ENCODE data around the gene PPP1R14C. TPM values are rescaled to one million over a fixed set of nuclear protein-coding genes. Genes with fewer than 3 reads are reported as not detected.

The PPP1R14C gene
- total and polyA plus RNA-seq, 4 donors: 0.18 to 2.8 (median 0.48) TPM

DNA sequence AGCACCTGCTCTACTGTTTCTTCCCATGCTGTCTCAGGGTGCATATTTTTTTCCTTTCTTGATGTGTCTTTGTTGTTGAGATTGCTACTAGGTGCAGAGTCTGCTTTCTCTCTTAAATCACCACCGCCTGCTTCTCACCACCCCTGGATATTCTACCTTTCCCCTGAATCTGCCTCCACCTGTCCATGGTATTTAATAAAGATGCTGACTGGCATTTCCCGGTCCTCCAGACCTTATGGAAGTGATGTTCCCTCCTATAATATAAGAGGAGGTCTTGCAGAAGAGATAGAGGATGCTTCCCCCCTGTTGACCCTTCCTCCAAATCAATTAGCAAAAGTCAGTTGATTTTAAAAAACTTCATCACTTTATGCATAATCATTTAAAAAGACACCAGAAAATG lies 118.1 kb downstream of the PPP1R14C start:
- intact Hi-C loops (cut with DNase I): no loop called here
- WGBS, 2 donors: 94 to 98% methylated on average over 2 of the region's 2 CpGs
- ATAC-seq (ENCODE audit: low FRiP score): no peak

DNA sequence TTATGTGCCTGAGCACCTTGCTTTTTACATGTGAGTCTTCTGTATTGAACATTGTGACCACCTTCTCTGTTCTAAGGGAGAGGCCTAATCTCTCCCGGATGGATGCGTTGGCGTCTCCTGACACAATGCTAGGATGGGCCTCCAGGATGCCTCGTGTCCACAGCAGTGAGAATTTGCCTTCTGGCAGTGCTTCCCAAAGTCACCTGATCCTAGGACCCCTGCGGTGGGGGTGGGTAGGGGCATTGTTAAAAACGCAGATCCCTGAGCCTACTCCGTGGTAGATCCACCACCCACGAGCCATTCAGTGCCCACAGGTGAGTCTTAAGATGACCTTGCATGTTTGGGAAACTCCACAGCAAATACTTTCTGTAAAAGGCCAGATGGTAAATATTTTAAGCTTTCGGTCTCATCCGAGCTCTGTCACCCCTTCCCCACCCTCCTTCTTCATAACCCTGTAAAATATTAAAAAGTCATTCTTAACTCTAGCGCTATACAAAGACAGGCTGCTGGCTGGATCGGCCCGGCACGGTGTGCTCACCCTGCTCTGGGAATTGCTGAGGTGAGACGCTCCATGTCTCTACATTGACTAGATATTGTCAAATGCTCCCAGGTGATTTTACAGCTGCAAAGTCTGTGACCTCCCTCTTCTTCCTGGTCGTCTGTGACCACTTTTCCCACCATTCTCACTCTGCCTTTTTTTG lies 119.3 kb downstream of the PPP1R14C start:
- Histone ChIP-seq H3K27me3 (ENCODE audit: control insufficient read depth in 1 of 2, insufficient read depth in 2 of 2, low read length in 1 of 2) (no peaks in the 10 kb centered on the region), H3K27ac (ENCODE audit: low read depth in 1 of 2, low read length in 2 of 2) (no peak overlapping the region), H3K9me3 (ENCODE audit: control insufficient read depth, low read length) (no peaks in the 10 kb centered on the region), H3K4me3 (ENCODE audit: low read length in 2 of 2) (no peak overlapping the region), H3K4me1 (ENCODE audit: control insufficient read depth in 1 of 2, insufficient read depth in 2 of 2, low read length in 2 of 2) (no peaks in the 10 kb centered on the region), H3K36me3 (ENCODE audit: control insufficient read depth in 1 of 2, insufficient read depth in 2 of 2, low read length in 1 of 2) (no peaks in the 10 kb centered on the region)
- no peak for DNase-seq
- WGBS, 2 donors: 83 to 84% methylated on average over 16 of the region's 16 CpGs
- ATAC-seq (ENCODE audit: low FRiP score): no peak
- intact Hi-C loops (cut with DNase I): no loop called here

More for the DNA sequence above, 118.1 kb downstream of the PPP1R14C start:
- H3K4me3 ChIP-seq (ENCODE audit: low read length in 2 of 2): no peak overlapping the region
- no peaks in the 10 kb centered on the region for H3K27me3 ChIP-seq (ENCODE audit: control insufficient read depth in 1 of 2, insufficient read depth in 2 of 2, low read length in 1 of 2)
- no peak overlapping the region for H3K27ac ChIP-seq (ENCODE audit: low read depth in 1 of 2, low read length in 2 of 2)
- H3K36me3 ChIP-seq (ENCODE audit: control insufficient read depth in 1 of 2, insufficient read depth in 2 of 2, low read length in 1 of 2): no peaks in the 10 kb centered on the region
- H3K4me1 ChIP-seq (ENCODE audit: control insufficient read depth in 1 of 2, insufficient read depth in 2 of 2, low read length in 2 of 2): no peaks in the 10 kb centered on the region
- no peak for DNase-seq
- no peaks in the 10 kb centered on the region for H3K9me3 ChIP-seq (ENCODE audit: control insufficient read depth, low read length)

DNA sequence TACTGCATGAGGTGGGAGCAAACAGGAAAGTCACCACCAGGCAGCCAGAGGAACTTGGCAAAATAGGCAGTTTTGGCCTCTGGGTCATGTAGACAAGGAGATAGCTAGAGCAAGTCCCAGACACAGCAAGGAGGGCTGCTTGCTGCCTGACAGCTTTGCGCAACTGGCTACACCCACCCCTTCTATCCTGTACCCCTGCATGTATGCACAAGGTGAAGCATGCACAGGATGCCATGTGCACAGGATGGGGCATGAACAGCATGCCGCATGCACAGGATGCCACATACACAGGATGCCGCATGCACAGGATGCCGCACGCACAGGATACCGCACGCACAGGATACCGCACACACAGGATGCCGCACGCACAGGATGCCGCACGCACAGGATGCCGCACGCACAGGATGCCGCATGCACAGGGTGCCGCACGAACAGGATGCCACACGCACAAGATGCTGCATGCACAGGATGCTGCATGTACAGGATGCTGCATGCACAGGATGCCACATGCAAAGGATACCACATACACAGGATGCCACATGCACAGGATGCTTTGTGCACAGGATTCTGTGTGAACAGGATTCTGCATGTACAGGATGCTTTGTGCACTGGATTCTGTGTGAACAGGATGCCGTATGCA lies 121.0 kb downstream of the PPP1R14C start:
- H3K36me3 ChIP-seq (ENCODE audit: control insufficient read depth in 1 of 2, insufficient read depth in 2 of 2, low read length in 1 of 2): no peaks in the 10 kb centered on the region
- no peaks in the 10 kb centered on the region for H3K9me3 ChIP-seq (ENCODE audit: control insufficient read depth, low read length)
- ATAC-seq (ENCODE audit: low FRiP score) (no peak), DNase-seq (no peak)
- no peaks in the 10 kb centered on the region for H3K27me3 ChIP-seq (ENCODE audit: control insufficient read depth in 1 of 2, insufficient read depth in 2 of 2, low read length in 1 of 2)
- no peak overlapping the region for H3K4me3 ChIP-seq (ENCODE audit: low read length in 2 of 2)
- 94% methylated on average over 19 of the region's 19 CpGs for WGBS, 2 donors
- intact Hi-C loops (cut with DNase I): no loop called here
- H3K4me1 ChIP-seq (ENCODE audit: control insufficient read depth in 1 of 2, insufficient read depth in 2 of 2, low read length in 2 of 2): no peaks in the 10 kb centered on the region
- no peak overlapping the region for H3K27ac ChIP-seq (ENCODE audit: low read depth in 1 of 2, low read length in 2 of 2)

DNA sequence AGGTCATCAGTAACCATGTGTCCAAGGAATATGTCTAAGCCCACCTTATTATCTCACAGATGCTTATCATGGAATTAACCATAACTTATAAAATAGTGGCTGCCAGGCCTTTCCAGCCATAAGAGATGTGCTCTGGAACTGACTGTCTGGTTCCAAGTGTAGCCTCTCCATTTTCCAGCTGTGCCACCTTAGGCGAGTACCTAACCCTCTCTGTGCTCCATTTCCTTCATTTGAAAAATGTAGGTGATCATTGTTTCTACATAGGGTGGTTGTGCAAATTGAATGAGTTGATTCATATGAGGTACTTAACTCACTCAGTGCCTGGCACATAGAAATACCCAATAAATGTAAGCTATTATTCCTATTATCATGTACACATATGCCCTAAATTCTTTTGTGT lies 123.5 kb downstream of the PPP1R14C start:
- no peak for ATAC-seq (ENCODE audit: low FRiP score)

DNA sequence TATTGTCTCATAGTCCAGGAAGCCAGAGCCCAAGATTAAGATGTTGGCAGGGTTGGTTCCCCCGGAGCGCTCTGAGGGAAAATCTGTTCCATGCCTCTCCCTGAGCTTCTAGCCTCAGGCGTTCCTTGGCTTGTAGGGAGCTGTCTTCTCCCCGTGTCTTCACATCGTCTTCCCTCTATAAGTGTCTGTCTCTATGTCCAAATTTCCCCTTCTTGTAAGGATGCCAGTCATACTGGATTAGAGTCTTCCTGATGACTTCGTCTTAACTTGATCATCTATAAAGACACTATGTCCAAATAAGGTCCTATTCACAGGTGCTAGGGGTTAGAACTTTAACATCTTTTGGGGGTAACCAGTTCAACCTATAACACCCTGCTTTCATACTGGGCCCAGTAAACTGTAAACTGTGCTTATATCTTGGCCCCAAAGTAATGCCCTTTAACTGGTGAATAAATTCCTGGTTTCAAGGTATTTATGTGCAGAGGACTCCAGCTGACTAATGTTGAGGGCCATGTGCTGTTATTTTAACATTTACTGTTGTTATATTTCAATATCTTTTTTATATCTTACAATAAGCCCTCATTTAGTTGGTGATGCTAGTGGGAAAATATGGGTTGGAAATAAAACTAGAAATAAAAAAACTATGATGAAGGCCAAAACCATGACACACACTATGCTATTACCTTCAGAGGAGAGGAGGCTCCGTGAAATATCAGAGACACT lies 124.3 kb downstream of the PPP1R14C start:
- Histone ChIP-seq H3K36me3 (ENCODE audit: control insufficient read depth in 1 of 2, insufficient read depth in 2 of 2, low read length in 1 of 2) (no peaks in the 10 kb centered on the region), H3K4me3 (ENCODE audit: low read length in 2 of 2) (no peak overlapping the region), H3K9me3 (ENCODE audit: control insufficient read depth, low read length) (no peaks in the 10 kb centered on the region), H3K27ac (ENCODE audit: low read depth in 1 of 2, low read length in 2 of 2) (no peak overlapping the region), H3K4me1 (ENCODE audit: control insufficient read depth in 1 of 2, insufficient read depth in 2 of 2, low read length in 2 of 2) (no peaks in the 10 kb centered on the region), H3K27me3 (ENCODE audit: control insufficient read depth in 1 of 2, insufficient read depth in 2 of 2, low read length in 1 of 2) (no peaks in the 10 kb centered on the region)
- 72 to 77% methylated on average over 7 of the region's 7 CpGs for WGBS, 2 donors
- intact Hi-C loops (cut with DNase I): no loop called here
- no peak for DNase-seq
- ATAC-seq (ENCODE audit: low FRiP score): no peak

More for the DNA sequence above, 123.5 kb downstream of the PPP1R14C start:
- Histone ChIP-seq H3K27me3 (ENCODE audit: control insufficient read depth in 1 of 2, insufficient read depth in 2 of 2, low read length in 1 of 2) (no peaks in the 10 kb centered on the region), H3K4me3 (ENCODE audit: low read length in 2 of 2) (no peak overlapping the region), H3K4me1 (ENCODE audit: control insufficient read depth in 1 of 2, insufficient read depth in 2 of 2, low read length in 2 of 2) (no peaks in the 10 kb centered on the region), H3K9me3 (ENCODE audit: control insufficient read depth, low read length) (no peaks in the 10 kb centered on the region), H3K27ac (ENCODE audit: low read depth in 1 of 2, low read length in 2 of 2) (no peak overlapping the region), H3K36me3 (ENCODE audit: control insufficient read depth in 1 of 2, insufficient read depth in 2 of 2, low read length in 1 of 2) (no peaks in the 10 kb centered on the region)
- 99 to 100% methylated on average over 1 of the region's 1 CpG for WGBS, 2 donors
- intact Hi-C loops (cut with DNase I): no loop called here
- DNase-seq: no peak

DNA sequence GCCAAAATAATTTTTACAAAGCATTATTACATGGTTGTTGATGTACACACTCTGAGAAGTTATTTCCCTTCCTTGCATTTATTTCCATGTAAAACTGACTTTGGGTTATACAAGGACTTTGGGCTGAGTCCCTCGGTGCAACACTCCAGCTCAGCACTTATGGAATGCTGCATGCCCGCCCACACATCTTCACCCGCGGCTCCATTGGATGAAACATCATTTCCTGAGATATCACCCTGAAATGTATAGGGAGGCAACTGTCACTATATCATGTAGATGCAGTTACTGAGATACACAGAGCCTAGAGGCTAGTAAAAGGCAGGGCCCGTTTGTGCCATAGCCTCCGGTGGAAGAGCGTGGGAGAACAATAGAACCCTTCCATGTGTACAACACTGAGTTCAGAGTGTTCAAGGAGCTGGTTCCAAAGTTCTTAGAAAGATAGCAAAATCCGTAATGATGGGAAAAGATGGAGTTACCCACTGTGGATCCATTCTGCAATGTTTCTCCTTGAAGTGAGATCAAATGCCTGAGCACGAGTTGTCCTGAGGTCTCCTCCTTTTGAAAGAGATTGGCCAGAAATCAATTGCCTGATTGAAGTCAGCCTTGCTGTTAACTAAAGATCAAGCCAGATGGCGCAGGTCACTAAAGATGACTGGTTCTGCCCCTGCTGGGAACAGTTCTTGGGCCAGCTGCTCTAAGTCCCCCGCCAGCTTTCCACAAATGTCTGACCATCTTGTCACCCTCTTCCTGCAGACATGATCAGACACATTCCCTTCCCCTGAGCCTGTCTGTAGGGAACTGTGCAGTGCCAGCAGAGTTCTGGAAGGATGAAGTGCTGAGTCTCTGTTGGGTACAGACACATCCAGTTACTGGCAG lies 125.1 kb downstream of the PPP1R14C start:
- Histone ChIP-seq H3K4me3 (ENCODE audit: low read length in 2 of 2) (no peak overlapping the region), H3K9me3 (ENCODE audit: control insufficient read depth, low read length) (no peaks in the 10 kb centered on the region), H3K27ac (ENCODE audit: low read depth in 1 of 2, low read length in 2 of 2) (no peak overlapping the region), H3K36me3 (ENCODE audit: control insufficient read depth in 1 of 2, insufficient read depth in 2 of 2, low read length in 1 of 2) (no peaks in the 10 kb centered on the region), H3K4me1 (ENCODE audit: control insufficient read depth in 1 of 2, insufficient read depth in 2 of 2, low read length in 2 of 2) (no peaks in the 10 kb centered on the region), H3K27me3 (ENCODE audit: control insufficient read depth in 1 of 2, insufficient read depth in 2 of 2, low read length in 1 of 2) (no peaks in the 10 kb centered on the region)
- WGBS, 2 donors: 46 to 48% methylated on average over 11 of the region's 11 CpGs
- no peak for ATAC-seq (ENCODE audit: low FRiP score)
- DNase-seq: peak in 1 of 2 donors; percentile 44
- intact Hi-C loops (cut with DNase I): no loop called here

DNA sequence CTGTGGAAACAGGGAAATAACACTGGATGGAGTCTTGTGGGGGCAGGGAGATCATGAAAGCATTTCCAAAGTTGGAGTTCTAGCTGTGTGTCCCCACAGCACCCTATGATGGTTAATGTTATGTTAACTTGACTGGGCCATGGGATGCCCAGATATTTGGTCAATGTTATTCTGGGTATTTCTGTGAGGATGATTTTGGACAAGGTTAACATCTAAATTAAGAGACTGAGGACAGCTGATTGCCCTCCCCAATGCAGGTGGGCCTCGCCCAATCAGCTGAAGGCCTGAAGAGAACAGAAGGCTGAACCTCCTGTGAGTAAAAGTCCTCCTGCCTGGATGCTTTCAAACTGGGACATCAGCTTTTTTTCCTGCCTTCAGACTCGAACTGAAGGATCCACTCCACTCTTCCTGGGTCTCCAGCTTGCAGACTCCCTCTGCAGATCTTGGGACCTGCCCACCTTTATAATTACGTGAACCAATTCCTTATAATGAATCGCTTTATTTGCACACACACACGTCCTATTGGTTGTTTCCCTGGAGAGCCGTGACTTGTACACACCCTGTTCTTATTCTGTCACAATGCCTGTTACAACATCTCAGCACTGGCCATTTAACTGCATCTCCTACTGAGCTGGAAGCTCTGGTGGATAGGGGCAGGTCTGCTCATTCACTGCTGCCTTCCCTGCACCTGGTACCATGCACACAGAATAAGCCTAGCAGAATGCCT lies 126.4 kb downstream of the PPP1R14C start:
- no peak for DNase-seq
- 95 to 97% methylated on average over 6 of the region's 6 CpGs for WGBS, 2 donors

DNA sequence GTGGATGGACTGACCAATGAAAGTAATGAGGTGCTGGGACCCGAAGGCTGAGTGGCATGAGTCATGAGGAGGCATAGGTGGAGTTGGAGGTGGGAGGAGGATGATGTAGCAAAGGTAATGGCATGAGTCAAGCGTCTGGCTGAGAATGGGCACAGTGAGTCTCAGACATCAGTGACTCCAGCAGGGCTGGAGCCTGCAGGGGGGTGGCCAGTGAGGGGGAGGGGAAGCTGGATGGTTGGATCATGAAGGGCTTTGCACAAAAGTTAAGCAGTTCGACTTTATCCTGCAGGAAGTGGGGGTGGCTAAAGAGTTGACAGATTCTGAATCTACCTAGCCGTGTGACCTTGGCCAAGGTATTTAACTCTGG lies 127.0 kb downstream of the PPP1R14C start:
- Histone ChIP-seq H3K36me3 (ENCODE audit: control insufficient read depth in 1 of 2, insufficient read depth in 2 of 2, low read length in 1 of 2) (no peaks in the 10 kb centered on the region), H3K9me3 (ENCODE audit: control insufficient read depth, low read length) (no peaks in the 10 kb centered on the region), H3K4me1 (ENCODE audit: control insufficient read depth in 1 of 2, insufficient read depth in 2 of 2, low read length in 2 of 2) (no peaks in the 10 kb centered on the region), H3K4me3 (ENCODE audit: low read length in 2 of 2) (no peak overlapping the region), H3K27me3 (ENCODE audit: control insufficient read depth in 1 of 2, insufficient read depth in 2 of 2, low read length in 1 of 2) (no peaks in the 10 kb centered on the region), H3K27ac (ENCODE audit: low read depth in 1 of 2, low read length in 2 of 2) (no peak overlapping the region)
- no peak for DNase-seq
- WGBS, 2 donors: 73 to 78% methylated on average over 4 of the region's 4 CpGs
- intact Hi-C loops (cut with DNase I): no loop called here
- ATAC-seq (ENCODE audit: low FRiP score): no peak

More for the DNA sequence above, 126.4 kb downstream of the PPP1R14C start:
- H3K36me3 ChIP-seq (ENCODE audit: control insufficient read depth in 1 of 2, insufficient read depth in 2 of 2, low read length in 1 of 2): no peaks in the 10 kb centered on the region
- no peak overlapping the region for H3K27ac ChIP-seq (ENCODE audit: low read depth in 1 of 2, low read length in 2 of 2)
- no peaks in the 10 kb centered on the region for H3K27me3 ChIP-seq (ENCODE audit: control insufficient read depth in 1 of 2, insufficient read depth in 2 of 2, low read length in 1 of 2)
- intact Hi-C loops (cut with DNase I): no loop called here
- no peaks in the 10 kb centered on the region for H3K9me3 ChIP-seq (ENCODE audit: control insufficient read depth, low read length)
- no peak overlapping the region for H3K4me3 ChIP-seq (ENCODE audit: low read length in 2 of 2)
- no peak for ATAC-seq (ENCODE audit: low FRiP score)
- H3K4me1 ChIP-seq (ENCODE audit: control insufficient read depth in 1 of 2, insufficient read depth in 2 of 2, low read length in 2 of 2): no peaks in the 10 kb centered on the region
